Motor neuron (in vitro differentiated cells): ENCODE results near the gene P2RX3. TPM values are rescaled to one million over a fixed set of nuclear protein-coding genes. Genes with fewer than 3 reads are reported as not detected.

ENCODE experiments used
- ATAC-seq, 8 experiments: fragments of 200-7000 bp; cut with Tn5 transposase; replicated peaks in 6 of 8; 2 replicates each; pipeline ENCODE4 v1.8.0; 2021; ENCODE audit warnings: mild to moderate bottlenecking in 8 of 8, moderate library complexity in 8 of 8
- H3K27ac ChIP-seq, 2 donors: fragments of 250-450 bp; sonication (Bioruptor Pico); 2 replicates each; pipeline ENCODE4 v1.9.0; 2021; ENCODE audit warnings: antibody characterized with exemption in 2 of 2, mild to moderate bottlenecking in 2 of 2, moderate library complexity in 1 of 2
- H3K4me1 ChIP-seq, 2 donors: fragments of 250-450 bp; sonication (Bioruptor Pico); replicated peaks in 1 of 2; 2 replicates each; pipeline ENCODE4 v1.6.1; 2021; ENCODE audit warnings: antibody characterized with exemption in 2 of 2, mild to moderate bottlenecking in 2 of 2, moderate library complexity in 1 of 2
- H3K4me3 ChIP-seq, 5 donors: fragments of 250-450 bp; sonication (Bioruptor Pico); 2 replicates each; pipeline ENCODE4 v1.9.0; 2021; ENCODE audit warnings: antibody characterized with exemption in 5 of 5, mild to moderate bottlenecking in 5 of 5, moderate library complexity in 4 of 5
- WGBS, 10 experiments: fragments of 450-650 bp; shearing (Covaris generic); methylation state at CpG; one replicate each; pipeline ENCODE4 v1.0.0; 2022; 5-methylcytosine and 5-hydroxymethylcytosine counted together
- in situ Hi-C, 9 experiments: fragments of 400-800 bp; cut with MboI; loops; one replicate each; pipeline ENCODE4 v1.15.0; 2021; ENCODE audit warnings: low sequenced_read_pairs in 9 of 9, low pct_unique_long_range_greater_than_20kb in 2 of 9; ENCODE audit not compliant: unreplicated experiment in 9 of 9
- total RNA-seq, 8 experiments: library from RNA; unstranded; fragments of 300-600 nt; gene quantifications; 2 replicates each; pipeline versions ENCODE4 v1.2.3 to v1.2.4, GENCODE V29; 2022

The P2RX3 gene
- total RNA-seq, 8 experiments from 2014 or later: 0.36 to 153 (median 99.5) TPM; not detected in 2

GRCh38 chr11:57303990-57304579 is 34.1 kb upstream of the P2RX3 start:
- ATAC-seq: peak in 5 of 8 experiments; percentile 12 to 70 (median 40)
- WGBS, 10 experiments: 10 to 100% methylated on average over 1 to 2 of the region's 8 CpGs; no CpG with 5 or more reads in 8 of the 10 experiments
- no peak overlapping the region for H3K4me3 ChIP-seq
- no peak overlapping the region for H3K27ac ChIP-seq
- in situ Hi-C loops: loop anchor here in 1 of 9 experiments (25.0 kb wide), 1 partner anchor 142 kb away; no protein-coding TSS in a partner anchor
- peaks cover 0 to 10% of the 10 kb centered on the region in 2 donors for H3K4me1 ChIP-seq

- 60 to 100% (median 100%) methylated on average over 1 to 7 of the region's 8 CpGs; no CpG with 5 or more reads in 4 of the 10 experiments for WGBS, 10 experiments
- H3K4me3 ChIP-seq: no peak overlapping the region
- no peak for ATAC-seq
- no peak overlapping the region for H3K27ac ChIP-seq
- peaks cover under 1 to 11% of the 10 kb centered on the region in 2 donors for H3K4me1 ChIP-seq
- in situ Hi-C loops: loop anchor here in 1 of 9 experiments (25.0 kb wide), 1 partner anchor 143 kb away; no protein-coding TSS in a partner anchor
Measured at GRCh38 chr11:57305523-57305922, 32.6 kb upstream of the P2RX3 start.

GRCh38 chr11:57306161-57306876 is 31.8 kb upstream of the P2RX3 start:
- in situ Hi-C loops: loop anchor here in 1 of 9 experiments (25.0 kb wide), 1 partner anchor 144 kb away; no protein-coding TSS in a partner anchor
- peaks cover 8 to 19% of the 10 kb centered on the region in 2 donors for H3K4me1 ChIP-seq
- no peak overlapping the region for H3K4me3 ChIP-seq
- 72 to 100% (median 92%) methylated on average over 2 to 8 of the region's 15 CpGs; no CpG with 5 or more reads in 1 of the 10 experiments for WGBS, 10 experiments
- no peak overlapping the region for H3K27ac ChIP-seq
- no peak for ATAC-seq

GRCh38 chr11:57306940-57307565 is 31.1 kb upstream of the P2RX3 start:
- WGBS, 10 experiments: 70 to 100% (median 94%) methylated on average over 1 to 6 of the region's 9 CpGs; no CpG with 5 or more reads in 6 of the 10 experiments
- Histone ChIP-seq H3K4me1 (peaks cover 14 to 23% of the 10 kb centered on the region in 2 donors), H3K27ac (no peak overlapping the region), H3K4me3 (no peak overlapping the region)
- no peak for ATAC-seq
- in situ Hi-C loops: loop anchor here in 1 of 9 experiments (25.0 kb wide), 1 partner anchor 145 kb away; no protein-coding TSS in a partner anchor

- Histone ChIP-seq H3K27ac (no peak overlapping the region), H3K4me3 (no peak overlapping the region), H3K4me1 (peaks cover 14 to 23% of the 10 kb centered on the region in 2 donors)
- ATAC-seq: no peak
- WGBS, 10 experiments: 64 to 100% (median 83%) methylated on average over 1 to 6 of the region's 7 CpGs; no CpG with 5 or more reads in 1 of the 10 experiments
- in situ Hi-C loops: loop anchor here in 1 of 9 experiments (25.0 kb wide), 1 partner anchor 145 kb away; no protein-coding TSS in a partner anchor
Measured at GRCh38 chr11:57307666-57308270, 30.4 kb upstream of the P2RX3 start.

GRCh38 chr11:57308426-57309060 is 29.6 kb upstream of the P2RX3 start:
- Histone ChIP-seq H3K27ac (no peak overlapping the region), H3K4me3 (no peak overlapping the region), H3K4me1 (peaks cover 14 to 25% of the 10 kb centered on the region in 2 donors)
- in situ Hi-C loops: loop anchor here in 1 of 9 experiments (25.0 kb wide), 1 partner anchor 146 kb away; no protein-coding TSS in a partner anchor
- WGBS, 10 experiments: 100% methylated on average over 1 to 2 of the region's 10 CpGs; no CpG with 5 or more reads in 5 of the 10 experiments
- ATAC-seq: no peak

GRCh38 chr11:57309106-57310059 is 28.8 kb upstream of the P2RX3 start:
- no peak for ATAC-seq
- in situ Hi-C loops: loop anchor here in 1 of 9 experiments (25.0 kb wide), 1 partner anchor 147 kb away; no protein-coding TSS in a partner anchor
- WGBS, 10 experiments: 83 to 100% (median 95%) methylated on average over 1 to 18 of the region's 24 CpGs; no CpG with 5 or more reads in 1 of the 10 experiments

GRCh38 chr11:57310091-57310490 is 28.1 kb upstream of the P2RX3 start:
- 33 to 100% (median 96%) methylated on average over 1 to 4 of the region's 6 CpGs; no CpG with 5 or more reads in 6 of the 10 experiments for WGBS, 10 experiments
- ATAC-seq: no peak
- H3K4me1 ChIP-seq: peaks cover 19 to 21% of the 10 kb centered on the region in 2 donors
- H3K4me3 ChIP-seq: no peak overlapping the region
- no peak overlapping the region for H3K27ac ChIP-seq
- in situ Hi-C loops: loop anchor here in 1 of 9 experiments (25.0 kb wide), 1 partner anchor 148 kb away; no protein-coding TSS in a partner anchor

More at GRCh38 chr11:57309106-57310059, 28.8 kb upstream of the P2RX3 start:
- H3K27ac ChIP-seq: no peak overlapping the region
- no peak overlapping the region for H3K4me3 ChIP-seq
- peaks cover 14 to 23% of the 10 kb centered on the region in 2 donors for H3K4me1 ChIP-seq

- in situ Hi-C loops: loop anchor here in 1 of 9 experiments (25.0 kb wide), 1 partner anchor 148 kb away; no protein-coding TSS in a partner anchor
- WGBS, 10 experiments: 7 to 100% (median 82%) methylated on average over 1 to 5 of the region's 6 CpGs; no CpG with 5 or more reads in 4 of the 10 experiments
- peak overlapping the region in 3 of 5 donors; percentile 9 to 37 (median 34) for H3K4me3 ChIP-seq
- H3K4me1 ChIP-seq: peaks cover 25 to 27% of the 10 kb centered on the region in 2 donors
- no peak for ATAC-seq
- peak overlapping the region; percentile 57 to 70 for H3K27ac ChIP-seq
Measured at GRCh38 chr11:57310630-57311086, 27.5 kb upstream of the P2RX3 start.

GRCh38 chr11:57311109-57311936 is 26.8 kb upstream of the P2RX3 start:
- H3K27ac ChIP-seq: peak overlapping the region; percentile 57 to 70
- 0 to 33% methylated on average over 1 to 3 of the region's 31 CpGs; no CpG with 5 or more reads in 8 of the 10 experiments for WGBS, 10 experiments
- in situ Hi-C loops: loop anchor here in 1 of 9 experiments (25.0 kb wide), 1 partner anchor 149 kb away; no protein-coding TSS in a partner anchor
- H3K4me3 ChIP-seq: peak overlapping the region in 3 of 5 donors; percentile 9 to 37 (median 34)
- peak; percentile 92 to 97 (median 94) for ATAC-seq
- peaks cover 31 to 33% of the 10 kb centered on the region in 2 donors for H3K4me1 ChIP-seq
